SKM-1 treated with dmso at 0.1 percent for 144 hours (cell line): ENCODE results near the gene EOGT.

Experiments used
- DNase-seq: peaks from one replicate; lab custom pipeline; 2025; ENCODE audit not compliant: unreplicated experiment; lab: John Stamatoyannopoulos, UW

The EOGT gene

GRCh38 chr3:69009559-69010410 lies 3.7 kb downstream of the EOGT start:
- no peak for DNase-seq

GRCh38 chr3:69008980-69009379 lies 4.5 kb downstream of the EOGT start:
- DNase-seq, result no peak

GRCh38 chr3:69005791-69006482 lies 7.5 kb downstream of the EOGT start:
- DNase-seq, result no peak

GRCh38 chr3:69005071-69005790 lies 8.3 kb downstream of the EOGT start:
- DNase-seq, result no peak

GRCh38 chr3:69004138-69004537 lies 9.3 kb downstream of the EOGT start:
- no peak for DNase-seq

- no peak for DNase-seq
These were observed 13.9 kb downstream of the EOGT start for GRCh38 chr3:68999605-69000004.

GRCh38 chr3:68999158-68999557 lies 14.3 kb downstream of the EOGT start:
- no peak for DNase-seq

- no peak for DNase-seq
These were observed 15.6 kb downstream of the EOGT start for GRCh38 chr3:68997887-68998286.

- no peak for DNase-seq
These were observed 17.0 kb downstream of the EOGT start for GRCh38 chr3:68996356-68996995.

GRCh38 chr3:68988740-68989139 lies 24.7 kb downstream of the EOGT start:
- no peak for DNase-seq

GRCh38 chr3:68987322-68987721 lies 26.2 kb downstream of the EOGT start:
- DNase-seq, result no peak

- no peak for DNase-seq
These were observed 26.8 kb downstream of the EOGT start for GRCh38 chr3:68986496-68987208.

- DNase-seq, result no peak
These were observed 28.2 kb downstream of the EOGT start for GRCh38 chr3:68985146-68985790.

GRCh38 chr3:68984011-68984530 lies 29.4 kb downstream of the EOGT start:
- DNase-seq, result no peak

- DNase-seq, result no peak
These were observed 35.9 kb downstream of the EOGT start for GRCh38 chr3:68977486-68978167.

GRCh38 chr3:68974711-68975110 lies 38.8 kb downstream of the EOGT start:
- no peak for DNase-seq

- no peak for DNase-seq
These were observed 39.8 kb downstream of the EOGT start for GRCh38 chr3:68973639-68974038.

- DNase-seq, result peak; percentile 15
These were observed 41.0 kb downstream of the EOGT start for GRCh38 chr3:68972358-68972979.

- no peak for DNase-seq
These were observed 48.8 kb downstream of the EOGT start for GRCh38 chr3:68964694-68965093.
